GM10847 (cell line): ENCODE data around the gene USP9Y.

Experiments used
- POLR2A ChIP-seq: IDR thresholded peaks from 2 replicates; pipeline ENCODE4 v1.6.1; 2011; ENCODE audit not compliant: insufficient read length; ENCODE audit errors: extremely low read depth

The USP9Y gene

GRCh38 chrY:12701181-12701695 lies at the start of gene USP9Y:
Gene USP9Y, plus strand, starts transcription at chrY:12701231. Its CDS starts 8,217 bp downstream, at chrY:12709448.
- no peak for TF ChIP-seq POLR2A

- TF ChIP-seq POLR2A, result no peak
Observed at GRCh38 chrY:12651621-12652036, 49.4 kb upstream of the USP9Y start.

- TF ChIP-seq POLR2A, result no peak
Observed at GRCh38 chrY:12661745-12662681, 39.0 kb upstream of the USP9Y start.

- no peak for TF ChIP-seq POLR2A
Observed at GRCh38 chrY:12662745-12663591, 38.1 kb upstream of the USP9Y start.

GRCh38 chrY:12678111-12678510 lies 22.9 kb upstream of the USP9Y start:
- no peak for TF ChIP-seq POLR2A

- TF ChIP-seq POLR2A, result no peak
Observed at GRCh38 chrY:12681535-12681934, 19.5 kb upstream of the USP9Y start.

- no peak for TF ChIP-seq POLR2A
Observed at GRCh38 chrY:12688337-12688736, 12.7 kb upstream of the USP9Y start.

- TF ChIP-seq POLR2A, result no peak
Observed at GRCh38 chrY:12700087-12700486, 944 bp upstream of the USP9Y start.

- no peak for TF ChIP-seq POLR2A
Observed at GRCh38 chrY:12702174-12702573, 1.1 kb downstream of the USP9Y start.

GRCh38 chrY:12710460-12710859 lies 9.4 kb downstream of the USP9Y start:
- TF ChIP-seq POLR2A, result no peak

GRCh38 chrY:12715376-12715775 lies 14.3 kb downstream of the USP9Y start:
- TF ChIP-seq POLR2A, result no peak

- TF ChIP-seq POLR2A, result no peak
Observed at GRCh38 chrY:12729746-12730145, 28.7 kb downstream of the USP9Y start.

- no peak for TF ChIP-seq POLR2A
Observed at GRCh38 chrY:12733625-12734024, 32.6 kb downstream of the USP9Y start.

- no peak for TF ChIP-seq POLR2A
Observed at GRCh38 chrY:12734051-12734450, 33.0 kb downstream of the USP9Y start.

GRCh38 chrY:12741414-12741813 lies 40.4 kb downstream of the USP9Y start:
- no peak for TF ChIP-seq POLR2A

- TF ChIP-seq POLR2A, result no peak
Observed at GRCh38 chrY:12742725-12743124, 41.7 kb downstream of the USP9Y start.

- no peak for TF ChIP-seq POLR2A
Observed at GRCh38 chrY:12744091-12744490, 43.1 kb downstream of the USP9Y start.
